Measurements from ENCODE around the gene SERPINA5. TPM values are rescaled to one million over a fixed set of nuclear protein-coding genes. Genes with fewer than 3 reads are reported as not detected.

The SERPINA5 gene
- total RNA-seq, 1 donor from 2014 or later = not detected

- peaks cover 2% of the 10 kb centered on the region for H3K9me3 Mint-ChIP-seq
- H3K27me3 Mint-ChIP-seq = peaks cover 5% of the 10 kb centered on the region
- CTCF ChIA-PET = no interaction called here
- H3K27ac Mint-ChIP-seq = no peak overlapping the region
- DNase-seq (no peak), ATAC-seq (ENCODE audit: low read depth) (no peak)
- H3K4me1 Mint-ChIP-seq = no peaks in the 10 kb centered on the region
- POLR2A ChIA-PET = no interaction called here
- H3K36me3 Mint-ChIP-seq (ENCODE audit: low read depth) = no peaks in the 10 kb centered on the region
- no peak overlapping the region for H3K4me3 Mint-ChIP-seq
- TF ChIP-seq CTCF (IDR thresholded peaks at IDR 0.05) = no peak
- intact Hi-C loops (cut with micrococcal nuclease) = no loop called here
These were observed 34.0 kb upstream of the SERPINA5 start for GRCh38 chr14:94547151-94547680.

GRCh38 chr14:94547726-94548125 lies 33.5 kb upstream of the SERPINA5 start:
- intact Hi-C loops (cut with micrococcal nuclease) = no loop called here
- H3K27ac Mint-ChIP-seq = no peak overlapping the region

GRCh38 chr14:94548131-94548998 lies 32.9 kb upstream of the SERPINA5 start:
- POLR2A ChIA-PET = no interaction called here
- CTCF ChIA-PET = interaction anchor here (0.7 to 1.9 kb wide), 7 partner anchors 9 to 126 kb away, joined by 3 to 21 read pairs (median 4); partner anchors contain the start of gene SERPINA4
- Mint-ChIP-seq H3K27me3 (peaks cover 9% of the 10 kb centered on the region), H3K4me1 (no peaks in the 10 kb centered on the region), H3K4me3 (no peak overlapping the region), H3K27ac (no peak overlapping the region), H3K9me3 (peaks cover 2% of the 10 kb centered on the region), H3K36me3 (ENCODE audit: low read depth) (no peaks in the 10 kb centered on the region)
- no peak for ATAC-seq (ENCODE audit: low read depth)
- no peak for DNase-seq
- no peak for TF ChIP-seq CTCF (IDR thresholded peaks at IDR 0.05)
- intact Hi-C loops (cut with micrococcal nuclease) = no loop called here

More at GRCh38 chr14:94547726-94548125, 33.5 kb upstream of the SERPINA5 start:
- DNase-seq (no peak), ATAC-seq (ENCODE audit: low read depth) (no peak)
- peaks cover 9% of the 10 kb centered on the region for H3K27me3 Mint-ChIP-seq
- no peaks in the 10 kb centered on the region for H3K4me1 Mint-ChIP-seq
- H3K4me3 Mint-ChIP-seq = no peak overlapping the region
- no peak for TF ChIP-seq CTCF (IDR thresholded peaks at IDR 0.05)
- H3K36me3 Mint-ChIP-seq (ENCODE audit: low read depth) = no peaks in the 10 kb centered on the region
- ChIA-PET CTCF (interaction anchor here (0.8 to 1.9 kb wide), 2 partner anchors 62 to 114 kb away, joined by 3 to 21 read pairs; no protein-coding TSS in a partner anchor), POLR2A (no interaction called here)
- peaks cover 2% of the 10 kb centered on the region for H3K9me3 Mint-ChIP-seq

- ChIA-PET CTCF (interaction anchor here (0.7 to 1.9 kb wide), 7 partner anchors 8 to 127 kb away, joined by 3 to 21 read pairs (median 4); partner anchors contain the start of gene SERPINA4), POLR2A (no interaction called here)
- H3K4me3 Mint-ChIP-seq = no peak overlapping the region
- DNase-seq = peak; percentile 31
- no peak for TF ChIP-seq CTCF (IDR thresholded peaks at IDR 0.05)
- peaks cover 10% of the 10 kb centered on the region for H3K27me3 Mint-ChIP-seq
- ATAC-seq (ENCODE audit: low read depth) = peak; percentile 31
- H3K36me3 Mint-ChIP-seq (ENCODE audit: low read depth) = no peaks in the 10 kb centered on the region
- intact Hi-C loops (cut with micrococcal nuclease) = loop anchor here (1.0 kb wide), 3 partner anchors 63 to 126 kb away; no protein-coding TSS in a partner anchor
- H3K9me3 Mint-ChIP-seq = peaks cover 7% of the 10 kb centered on the region
- H3K4me1 Mint-ChIP-seq = no peaks in the 10 kb centered on the region
- no peak overlapping the region for H3K27ac Mint-ChIP-seq
These were observed 31.9 kb upstream of the SERPINA5 start for GRCh38 chr14:94548999-94549985.

Measured in activated B cell treated with CpG ODN at 0.5 μM for 24 hours (primary cell).